GM18508 (cell line): Measurements from ENCODE around the gene CCDC12.

ENCODE experiments used
- ATAC-seq: cut with Tn5 transposase; IDR thresholded peaks from one replicate; pipeline ENCODE4 v1.9.1; 2021; ENCODE audit warnings: moderate number of reproducible peaks; ENCODE audit not compliant: insufficient read depth, unreplicated experiment

Gene CCDC12

GRCh38 chr3:47008234-47008796, 31.8 kb upstream of the CCDC12 start:
- no peak for ATAC-seq

- no peak for ATAC-seq
Observed at GRCh38 chr3:47007482-47008233, 31.1 kb upstream of the CCDC12 start.

DNA sequence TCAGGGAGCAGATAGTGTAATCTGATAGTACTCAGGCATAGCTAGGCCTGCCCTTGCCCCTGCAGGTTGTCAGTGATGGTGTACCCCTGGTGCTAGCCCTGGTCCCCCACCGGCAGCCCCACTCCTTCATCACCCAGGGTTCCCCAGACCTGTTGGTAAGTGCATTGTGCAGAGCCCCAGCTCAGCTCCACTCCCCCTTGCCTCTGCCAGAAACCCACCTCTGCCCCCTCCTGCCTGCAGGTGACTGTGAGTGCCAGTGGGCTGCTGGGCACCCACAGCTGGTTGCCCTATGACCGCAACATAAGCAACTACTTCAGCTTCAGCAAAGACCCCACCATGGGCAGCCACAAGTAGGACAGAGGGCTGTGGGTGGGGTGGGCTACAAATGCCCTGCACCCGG, 30.5 kb upstream of the CCDC12 start:
- no peak for ATAC-seq

- no peak for ATAC-seq
Observed at GRCh38 chr3:47006145-47006651, 29.7 kb upstream of the CCDC12 start.

GRCh38 chr3:47005212-47006144, 28.9 kb upstream of the CCDC12 start:
- ATAC-seq, result no peak

- ATAC-seq, result no peak
Observed at GRCh38 chr3:47004369-47005211, 28.0 kb upstream of the CCDC12 start.

GRCh38 chr3:47003461-47004368, 27.2 kb upstream of the CCDC12 start:
- ATAC-seq, result no peak

- ATAC-seq, result no peak
Observed at GRCh38 chr3:47003056-47003410, 26.5 kb upstream of the CCDC12 start.

DNA sequence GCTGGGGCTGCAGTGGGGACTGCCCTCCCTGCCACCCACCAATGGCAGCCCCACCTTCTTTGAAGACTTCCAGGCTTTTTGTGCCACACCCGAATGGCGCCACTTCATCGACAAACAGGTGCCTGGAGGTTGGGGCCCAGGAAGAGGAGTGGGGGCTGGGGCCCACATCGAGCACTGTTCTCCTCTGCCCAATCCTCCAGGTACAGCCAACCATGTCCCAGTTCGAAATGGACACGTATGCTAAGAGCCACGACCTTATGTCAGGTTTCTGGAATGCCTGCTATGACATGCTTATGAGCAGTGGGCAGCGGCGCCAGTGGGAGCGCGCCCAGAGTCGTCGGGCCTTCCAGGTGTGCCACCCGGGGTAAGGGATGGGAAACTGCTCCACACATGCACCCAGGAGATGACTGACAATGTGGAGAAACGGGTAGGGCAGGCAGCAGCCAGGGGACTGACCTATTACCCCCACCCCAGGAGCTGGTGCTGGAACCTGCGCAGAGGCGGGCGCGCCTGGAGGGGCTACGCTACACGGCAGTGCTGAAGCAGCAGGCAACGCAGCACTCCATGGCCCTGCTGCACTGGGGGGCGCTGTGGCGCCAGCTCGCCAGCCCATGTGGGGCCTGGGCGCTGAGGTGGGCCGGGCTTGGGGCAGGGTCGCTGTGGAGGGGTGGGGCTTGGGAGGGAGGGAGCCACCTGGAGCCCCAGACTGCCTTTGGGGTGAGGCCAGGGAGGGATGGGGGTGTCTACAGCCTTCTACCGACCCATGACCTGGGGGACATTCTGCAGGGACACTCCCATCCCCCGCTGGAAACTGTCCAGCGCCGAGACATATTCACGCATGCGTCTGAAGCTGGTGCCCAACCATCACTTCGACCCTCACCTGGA, 25.9 kb upstream of the CCDC12 start:
- no peak for ATAC-seq

GRCh38 chr3:47001731-47002170, 25.2 kb upstream of the CCDC12 start:
- ATAC-seq, result no peak

- no peak for ATAC-seq
Observed at GRCh38 chr3:47000922-47001730, 24.6 kb upstream of the CCDC12 start.

DNA sequence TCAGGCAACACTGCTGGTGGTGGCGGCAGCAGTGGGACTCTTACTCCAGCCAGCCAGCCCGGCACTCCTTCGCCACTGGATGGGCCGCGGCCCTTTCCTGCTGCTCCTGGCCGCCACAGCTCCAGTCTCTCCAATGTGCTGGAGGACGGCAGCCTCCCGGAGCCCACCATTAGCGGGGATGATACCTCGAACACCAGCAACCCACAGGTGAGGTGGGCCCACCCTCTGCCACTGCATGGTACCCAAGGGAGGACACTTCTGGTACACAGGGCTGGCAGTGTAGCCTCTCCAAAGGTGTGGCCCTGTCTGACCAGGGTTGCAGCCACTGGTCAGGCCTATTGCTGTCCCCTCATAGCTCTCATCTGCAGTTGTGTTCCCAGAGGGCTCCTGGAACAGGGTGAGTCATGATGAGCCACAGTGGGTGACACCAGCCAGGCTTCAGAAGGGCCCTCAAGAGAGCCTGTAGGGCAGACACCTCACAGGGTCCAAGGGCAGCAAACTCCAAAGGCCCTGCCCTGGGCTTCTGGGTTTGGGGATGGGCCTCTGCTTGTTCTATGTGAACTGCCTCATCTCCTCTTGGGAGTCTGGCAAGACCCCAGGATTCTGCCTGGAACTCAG, 23.8 kb upstream of the CCDC12 start:
- no peak for ATAC-seq

- ATAC-seq, result no peak
Observed at GRCh38 chr3:46999516-47000197, 23.1 kb upstream of the CCDC12 start.

DNA sequence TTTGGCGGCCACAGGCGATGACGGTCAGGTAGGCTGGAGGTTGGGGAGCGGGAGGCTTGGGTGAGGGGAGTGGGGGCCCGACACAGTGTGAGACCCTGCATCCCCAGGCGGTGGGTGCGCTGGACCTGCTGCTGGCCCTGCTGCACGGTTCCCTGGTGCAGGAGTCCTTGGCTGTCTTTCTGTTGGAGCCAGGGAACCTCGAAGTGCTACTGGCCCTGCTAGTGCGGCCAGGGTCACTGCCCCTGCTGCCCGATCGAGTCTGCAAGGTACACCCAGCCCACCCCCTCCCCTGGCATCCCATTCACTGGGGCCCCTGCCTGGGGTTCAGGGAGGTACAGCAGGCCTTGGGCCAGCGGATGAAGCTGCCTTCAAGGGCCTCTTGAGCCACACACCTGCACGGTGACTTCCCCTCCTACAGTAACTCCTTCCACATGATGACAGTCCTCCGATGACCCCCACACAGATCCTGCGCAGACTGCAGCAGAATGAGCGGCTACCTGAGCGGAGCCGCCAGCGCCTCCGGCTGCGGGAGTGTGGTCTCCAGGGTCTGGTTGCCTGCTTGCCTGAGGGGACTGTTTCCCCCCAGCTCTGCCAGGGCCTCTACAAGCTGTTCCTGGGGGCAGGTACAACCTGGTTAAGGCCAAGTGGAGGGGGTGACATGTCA, 22.4 kb upstream of the CCDC12 start:
- no peak for ATAC-seq

DNA sequence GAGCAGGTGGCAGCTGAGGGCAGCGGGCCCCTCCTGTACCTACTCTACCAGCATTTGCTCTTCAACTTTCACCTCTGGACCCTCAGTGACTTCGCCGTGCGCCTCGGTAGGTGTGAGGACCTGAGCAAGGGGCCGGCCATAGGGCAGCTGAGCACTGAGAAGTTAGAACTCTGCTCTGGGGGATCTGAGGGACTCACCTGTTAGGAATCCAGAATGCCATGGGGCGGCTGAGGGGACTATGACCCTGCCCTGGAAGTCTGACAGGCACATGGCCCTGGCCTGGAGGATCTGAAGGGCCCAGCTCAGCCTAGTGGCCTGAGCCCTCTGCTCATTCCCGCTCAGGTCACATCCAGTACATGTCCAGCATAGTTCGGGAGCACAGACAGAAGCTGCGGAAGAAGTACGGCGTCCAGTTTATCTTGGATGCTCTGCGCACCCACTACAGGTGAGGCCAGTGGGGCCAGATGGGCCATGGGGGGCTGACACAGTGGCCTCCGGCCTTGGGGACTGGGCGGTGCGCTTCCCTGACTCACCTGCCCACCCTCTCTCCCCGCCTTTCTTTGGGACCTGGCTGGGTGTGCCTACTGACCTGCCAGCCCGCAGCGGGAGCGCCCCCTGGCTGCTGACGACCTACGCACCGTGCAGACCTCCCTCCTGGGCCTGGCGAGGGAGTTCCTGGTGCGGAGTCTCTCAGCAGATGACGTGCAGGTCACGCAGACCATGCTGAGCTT, 21.7 kb upstream of the CCDC12 start:
- no peak for ATAC-seq
